A549 treated with ZK216348 at 1 μM for 4 hours (cell line): ENCODE measurements around the gene PURB. TPM values are rescaled to one million over a fixed set of nuclear protein-coding genes. Genes with fewer than 3 reads are reported as not detected.

Experiments used
- total RNA-seq: library from RNA; stranded (reverse); fragments of 200-300 nt; extraction: Qiagen RNA extraction; gene quantifications from 5 replicates; pipeline ENCODE4 v1.2.3, GENCODE V29; 2022; ENCODE audit warnings: low read depth

PURB gene
- 7.5 to 13.8 TPM (median 12.0 TPM) in 5 replicates for total RNA-seq

DNA sequence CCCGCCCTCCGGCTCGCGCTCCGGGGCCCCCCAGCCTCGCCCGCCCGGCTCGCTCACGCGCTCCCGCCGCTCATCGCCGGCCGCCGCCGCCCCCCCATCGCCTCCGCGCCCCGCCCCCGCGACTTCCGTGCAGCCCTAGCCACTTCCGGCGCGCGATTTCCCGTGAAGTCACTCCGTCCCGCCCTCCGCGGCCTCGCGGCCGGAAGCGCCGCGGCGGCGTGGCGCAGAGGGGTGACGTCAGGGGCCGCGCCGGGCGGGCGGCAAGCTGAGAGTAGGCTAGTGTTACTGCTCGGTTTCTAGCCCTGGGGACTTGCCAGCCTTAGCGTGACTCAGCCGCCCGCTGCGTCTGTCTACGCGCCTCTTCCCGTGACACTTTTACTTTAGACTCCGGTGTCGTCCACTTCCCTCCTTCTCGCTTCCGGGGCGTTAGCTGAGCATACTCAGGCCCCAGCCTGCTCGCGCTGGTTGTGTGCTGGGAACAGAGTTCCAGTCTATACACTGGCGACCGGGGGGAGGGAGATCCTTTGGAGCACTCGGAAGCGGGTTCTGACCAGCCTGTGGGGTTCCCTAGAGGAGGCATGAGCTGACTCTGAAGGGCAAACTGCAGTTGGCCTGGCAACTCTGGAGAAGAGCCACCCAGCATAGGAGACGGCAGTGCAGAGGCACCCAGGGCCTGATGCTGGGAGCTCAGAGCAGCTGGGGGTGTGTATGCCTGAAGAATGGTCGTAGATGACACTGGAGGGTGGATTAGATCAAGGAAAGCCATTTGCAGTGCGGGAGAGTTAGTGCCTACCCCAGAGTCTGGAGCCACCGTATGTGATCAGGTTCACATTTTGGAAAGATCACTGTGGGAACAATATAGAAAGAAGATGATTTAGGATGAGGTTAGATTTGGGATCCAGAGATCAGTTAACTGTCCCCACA, at the start of gene PURB:
Gene PURB, minus strand, starts transcription at position 137 of the 924 bp plus-strand sequence. CDS start 182 bp downstream, outside the sequence.

DNA sequence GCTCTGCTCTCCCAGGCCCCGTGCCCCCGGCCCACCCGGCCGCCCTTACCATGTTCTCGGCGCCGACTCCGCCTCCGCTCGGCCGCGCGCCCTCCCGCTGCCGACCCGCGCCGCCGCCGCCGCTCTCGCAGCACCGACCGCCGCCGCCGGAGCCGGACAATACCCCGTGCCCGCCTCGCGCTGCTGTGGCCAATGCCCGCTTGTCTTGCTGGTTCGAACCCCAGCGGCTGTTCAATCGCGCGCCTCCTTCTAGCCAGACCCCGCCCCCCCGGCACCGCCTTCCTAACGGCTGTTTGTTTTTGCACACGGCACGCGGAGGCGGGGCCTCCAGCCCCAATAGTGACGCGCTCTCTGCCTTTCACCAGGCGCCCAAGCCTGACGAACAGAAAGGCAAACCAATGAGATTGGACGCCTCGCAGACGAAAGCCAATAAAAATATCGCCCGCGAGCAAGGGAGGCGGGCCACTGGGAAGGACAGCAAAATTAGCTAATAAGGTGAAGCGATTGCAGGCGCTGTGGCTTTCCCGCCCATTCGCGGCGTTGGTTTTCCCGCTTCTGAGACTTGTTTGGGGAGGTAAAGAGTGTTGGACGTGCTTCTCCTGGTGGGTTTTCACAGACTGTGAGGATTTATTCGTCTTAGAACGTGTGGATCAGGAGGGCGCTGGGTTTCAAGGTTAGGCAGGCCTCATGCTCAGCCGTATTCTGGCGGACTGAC, 37.3 kb downstream of the PURB start, which contains the start of gene H2AZ2:
Gene H2AZ2, minus strand, starts transcription at position 168 of the 715 bp plus-strand sequence. Its CDS starts 116 bp downstream, at position 52.

Other genes starting within 250 kb of the PURB start
- 17.4 to 39.0 TPM (median 35.0 TPM) in 5 replicates for gene ZMIZ2, start 136.7 kb downstream of the PURB start, total RNA-seq
- 4,787 to 5,492 TPM (median 5,165 TPM) in 5 replicates for gene PPIA, start 88.8 kb downstream of the PURB start, total RNA-seq
- 228 to 269 TPM (median 252 TPM) in 5 replicates for gene H2AZ2, start 37.4 kb downstream of the PURB start, total RNA-seq
- 0.11 to 0.17 TPM (median 0.15 TPM) in 5 replicates for gene MYO1G, start 93.5 kb upstream of the PURB start, total RNA-seq
- 32.8 to 52.0 TPM (median 47.4 TPM) in 5 replicates for gene CCM2, start 114.7 kb upstream of the PURB start, total RNA-seq
- gene NACAD, start 203.4 kb upstream of the PURB start, total RNA-seq = 0.14 to 0.39 TPM (median 0.35 TPM) in 5 replicates
- 79.7 to 114 TPM (median 108 TPM) in 5 replicates for gene TBRG4, start 226.2 kb upstream of the PURB start, total RNA-seq